HS-5 (cell line): ENCODE measurements around the gene MEF2A.
"Not testable (repeated sequence)": the region's sequence is repeated elsewhere in the genome, so short reads cannot be mapped to it uniquely, and the experiment has no call there.

Source experiments
- DNase-seq: peaks from one replicate; pipeline ENCODE4 v3.0.0-alpha.2; 2012; ENCODE audit warnings: low read depth

Gene MEF2A

DNA sequence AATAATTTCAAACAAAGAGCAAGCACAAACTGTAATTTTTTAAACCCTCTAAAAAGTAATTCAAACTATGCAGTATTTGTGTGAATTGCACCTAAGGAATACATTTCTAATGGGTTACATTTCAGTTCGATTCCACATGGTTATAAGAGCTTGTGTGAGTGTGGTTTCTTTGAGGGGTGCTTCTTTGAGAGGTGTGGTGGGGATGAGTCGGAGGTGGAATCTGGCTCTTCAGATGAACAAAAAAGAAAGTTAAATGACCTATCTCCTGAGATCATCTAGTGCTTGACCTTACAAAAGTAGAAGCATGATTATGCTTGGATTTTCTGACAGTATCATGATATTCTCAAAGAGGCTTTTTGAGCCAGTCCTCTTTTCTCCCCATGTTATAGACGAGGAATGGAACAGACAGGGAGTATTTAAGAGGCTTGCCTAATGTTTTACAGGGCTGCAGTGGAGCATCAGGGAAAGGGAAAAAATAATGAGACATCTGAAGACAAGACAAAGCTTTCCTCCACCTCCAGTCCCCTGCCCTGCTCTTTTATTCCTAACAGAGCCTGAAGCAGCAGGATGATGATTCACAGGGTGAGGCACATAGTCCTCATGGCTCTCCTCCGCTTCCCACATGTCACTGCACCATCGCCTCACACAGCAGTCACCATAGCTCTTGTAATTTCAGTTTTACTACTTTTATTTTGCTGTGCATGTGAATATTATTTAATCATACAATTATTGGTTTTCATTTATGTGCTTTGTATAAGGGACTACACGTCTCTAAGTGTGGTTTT is 85.4 kb downstream of the MEF2A start:
- peak; percentile 19 for DNase-seq

DNA sequence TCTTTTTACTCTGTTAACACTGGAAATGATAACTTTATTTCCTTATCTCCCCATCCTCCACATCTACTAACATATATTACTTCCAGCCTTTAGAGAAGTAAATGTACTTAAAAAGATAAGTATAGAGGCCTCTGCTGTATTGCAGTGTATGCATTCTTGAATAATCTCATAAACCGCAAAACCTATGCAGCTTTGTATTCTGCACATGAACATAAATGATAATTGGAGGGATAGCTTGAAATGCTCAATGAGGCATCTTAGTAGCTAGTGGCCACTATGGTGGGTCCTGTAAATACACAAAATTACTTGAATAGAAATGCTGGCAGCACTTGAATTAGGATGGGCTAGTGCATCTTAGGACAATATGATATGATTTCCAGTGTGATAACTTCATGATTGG is 90.4 kb downstream of the MEF2A start:
- DNase-seq = no peak

DNA sequence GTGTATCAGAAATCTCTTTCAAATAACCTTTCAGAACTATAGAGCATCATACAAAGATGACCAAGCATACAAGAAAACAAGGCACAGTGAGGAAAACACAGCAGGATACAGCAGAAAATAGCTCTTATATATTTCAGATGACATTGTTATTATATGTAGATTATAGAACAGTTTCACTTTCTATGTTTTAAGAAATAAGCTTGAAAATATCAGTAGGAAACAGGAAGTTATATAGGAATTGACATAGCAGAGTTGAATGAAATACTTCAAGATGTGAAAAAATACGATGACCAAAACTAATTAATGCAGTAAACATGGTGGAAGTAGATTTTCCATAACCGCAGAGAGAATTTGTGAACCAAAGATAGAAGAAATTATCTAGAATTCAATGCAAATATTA is 92.2 kb downstream of the MEF2A start:
- DNase-seq = no peak

DNA sequence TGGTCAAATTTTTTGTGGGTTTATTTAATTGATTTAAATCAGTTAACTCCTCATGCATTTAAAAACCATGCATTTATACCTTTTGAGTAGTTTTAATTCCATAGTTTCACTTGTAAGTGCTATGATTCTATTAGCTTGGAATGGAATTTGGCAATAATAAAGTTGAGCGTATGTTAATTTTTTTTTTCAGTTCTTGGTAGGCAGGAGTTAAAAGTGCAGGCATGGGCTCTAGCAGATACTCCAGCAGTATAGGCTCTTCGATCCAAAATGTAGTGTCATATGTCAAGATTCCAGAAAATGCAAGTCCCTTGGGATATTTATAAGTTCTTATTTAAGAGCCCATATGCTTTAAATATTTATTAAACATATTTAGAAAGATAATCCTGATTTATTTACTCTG is 97.1 kb downstream of the MEF2A start:
- no peak for DNase-seq

DNA sequence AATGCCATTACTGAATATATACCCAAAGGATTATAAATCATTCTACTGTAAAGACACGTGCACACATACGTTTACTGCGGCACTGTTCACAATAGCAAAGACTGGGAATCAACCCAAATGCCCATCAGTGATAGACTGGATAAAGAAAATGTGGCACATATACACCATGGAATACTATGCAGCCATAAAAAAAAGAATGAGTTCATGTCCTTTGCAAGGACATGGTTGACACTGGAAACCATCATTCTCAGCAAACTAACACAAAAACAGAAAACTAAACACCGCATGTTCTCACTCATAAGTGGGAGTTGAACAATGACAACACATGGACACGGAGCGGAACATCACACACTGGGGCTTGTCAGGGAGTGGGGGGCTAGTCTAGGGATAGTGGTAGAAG is 100.3 kb downstream of the MEF2A start:
- DNase-seq = not testable (repeated sequence)

DNA sequence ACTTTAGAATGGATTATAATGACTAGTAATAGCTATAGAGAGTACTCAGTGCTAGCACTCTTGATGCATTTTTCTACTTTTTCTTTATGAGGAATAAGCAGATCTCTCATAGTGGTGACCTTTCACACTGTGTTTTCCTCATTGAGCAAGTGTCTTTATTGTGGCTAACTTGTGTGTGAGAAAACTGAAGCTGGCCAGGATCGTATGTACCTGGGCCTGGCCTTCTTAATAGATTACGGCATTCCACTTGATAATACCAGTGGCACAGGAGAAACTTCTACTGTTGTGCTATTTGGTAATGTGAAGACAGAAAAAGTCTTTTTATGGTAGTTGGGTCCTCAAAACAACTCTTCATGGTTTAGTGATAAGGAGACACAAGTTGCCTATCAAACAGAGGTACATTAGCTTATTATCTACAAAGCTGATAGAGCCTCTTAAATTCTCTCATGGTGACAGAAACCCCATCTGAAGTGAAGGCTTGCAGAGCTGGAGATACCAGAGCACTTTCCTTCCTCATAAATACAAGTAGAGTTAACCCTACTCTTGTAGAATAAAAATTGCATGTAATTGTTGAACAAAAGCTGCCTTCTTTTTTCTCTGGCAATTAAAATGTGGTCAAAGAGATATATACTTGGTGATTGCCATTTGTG is 102.9 kb downstream of the MEF2A start:
- no peak for DNase-seq

DNA sequence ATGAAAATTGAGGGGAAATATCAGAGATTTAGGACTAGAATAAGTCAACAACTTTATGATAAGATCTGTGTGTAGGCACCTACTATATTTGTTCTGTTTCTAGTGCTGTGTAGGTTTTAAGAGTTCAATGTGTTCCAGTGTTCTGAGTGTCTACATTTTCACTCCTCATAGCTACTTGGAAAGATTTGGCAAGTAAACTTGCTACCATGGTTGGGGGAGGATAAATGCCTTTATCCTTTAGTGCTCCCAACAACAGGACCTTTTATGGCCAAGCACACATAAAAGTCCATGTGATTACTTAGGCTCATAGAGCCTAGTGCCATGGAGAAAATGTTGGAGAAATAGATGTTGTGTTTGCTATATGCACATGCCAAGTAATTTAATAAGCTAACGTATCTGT is 103.5 kb downstream of the MEF2A start:
- no peak for DNase-seq

DNA sequence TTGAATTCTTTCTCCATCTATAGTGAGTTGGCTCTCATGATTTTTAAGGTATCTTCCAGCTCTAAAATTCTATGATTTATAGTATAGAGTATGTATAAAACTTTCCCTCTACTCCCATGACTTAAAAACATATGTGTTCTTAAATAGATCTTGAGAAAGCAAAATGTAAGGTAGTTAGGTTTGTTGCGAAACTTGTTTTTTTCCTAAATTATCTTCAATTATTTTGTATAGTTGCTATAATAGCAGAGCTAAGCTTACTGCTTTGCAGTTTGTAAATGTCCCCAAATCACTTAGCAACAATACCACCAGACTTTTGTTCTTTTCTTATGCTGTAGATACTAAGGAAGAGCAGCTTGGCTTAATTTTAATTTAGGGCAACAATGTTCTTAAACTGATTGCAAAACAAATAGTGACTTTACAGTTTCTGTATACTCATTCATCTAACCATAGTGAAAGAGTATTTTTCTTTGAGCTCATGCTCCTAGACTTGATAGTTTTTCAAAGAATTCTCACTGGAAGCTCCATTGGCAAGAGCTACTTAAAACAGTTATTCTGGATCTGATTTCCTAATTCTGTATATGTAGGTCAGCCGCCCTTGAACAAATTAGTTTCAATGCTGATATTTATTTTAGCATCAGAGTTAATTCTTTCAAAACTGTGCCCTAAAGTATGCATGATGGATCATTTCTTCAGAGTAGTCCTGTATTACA is 106.3 kb downstream of the MEF2A start:
- DNase-seq = no peak

DNA sequence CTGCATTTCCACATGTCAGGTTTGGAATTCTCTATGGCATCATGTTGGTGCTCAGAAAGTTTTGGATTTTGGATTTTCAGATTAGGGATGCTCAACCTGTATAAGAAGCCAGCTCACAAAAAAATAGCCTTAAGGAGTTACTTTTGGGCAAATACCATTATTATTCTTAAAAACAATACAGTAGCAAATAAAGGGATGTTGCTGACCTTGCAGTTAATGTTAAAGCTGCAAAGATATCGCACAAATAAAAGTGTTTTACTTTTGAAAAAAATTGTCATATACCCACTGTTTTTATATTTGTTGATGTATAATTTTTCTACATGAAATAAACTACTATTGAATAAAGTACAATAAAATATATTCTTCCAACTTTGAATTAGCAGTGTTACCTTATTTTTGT is 107.3 kb downstream of the MEF2A start:
- DNase-seq = no peak

DNA sequence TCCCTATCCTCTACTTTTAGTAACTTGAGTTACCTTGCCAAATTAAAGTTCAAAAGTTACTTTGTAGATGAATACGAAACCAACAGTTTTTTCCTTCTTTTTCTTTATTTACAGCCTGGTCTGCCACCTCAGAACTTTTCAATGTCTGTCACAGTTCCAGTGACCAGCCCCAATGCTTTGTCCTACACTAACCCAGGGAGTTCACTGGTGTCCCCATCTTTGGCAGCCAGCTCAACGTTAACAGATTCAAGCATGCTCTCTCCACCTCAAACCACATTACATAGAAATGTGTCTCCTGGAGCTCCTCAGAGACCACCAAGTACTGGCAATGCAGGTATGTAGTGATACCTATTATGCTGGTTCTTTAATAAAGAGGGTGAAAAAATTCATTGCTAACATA is 108.5 kb downstream of the MEF2A start:
- no peak for DNase-seq

DNA sequence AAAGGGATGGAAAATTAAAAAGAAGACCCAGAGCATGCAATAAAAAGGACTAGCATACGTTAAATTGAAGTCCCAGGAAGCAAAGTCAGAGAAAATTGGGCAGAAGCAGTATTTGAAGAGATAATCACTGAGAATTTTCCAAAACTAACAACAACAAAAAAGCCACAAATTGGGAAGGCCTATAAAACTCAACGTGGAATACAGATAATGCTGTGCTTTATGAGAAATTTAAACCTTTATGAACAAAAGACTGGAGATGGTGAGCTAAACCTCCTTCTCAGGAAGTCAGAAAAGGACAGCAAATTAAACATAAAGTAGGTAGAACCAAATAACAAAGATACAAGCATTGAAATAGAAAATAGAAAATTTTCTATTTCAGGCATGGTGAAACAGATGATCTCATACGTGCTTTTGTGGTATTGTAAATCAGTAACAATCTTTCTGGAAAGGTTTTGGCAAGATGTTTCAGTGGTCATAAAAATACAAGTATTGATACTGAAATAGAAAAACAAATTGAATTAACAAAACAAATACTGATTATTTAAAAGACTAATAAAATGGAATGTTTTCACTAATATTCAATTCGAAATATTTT is 111.9 kb downstream of the MEF2A start:
- no peak for DNase-seq

DNA sequence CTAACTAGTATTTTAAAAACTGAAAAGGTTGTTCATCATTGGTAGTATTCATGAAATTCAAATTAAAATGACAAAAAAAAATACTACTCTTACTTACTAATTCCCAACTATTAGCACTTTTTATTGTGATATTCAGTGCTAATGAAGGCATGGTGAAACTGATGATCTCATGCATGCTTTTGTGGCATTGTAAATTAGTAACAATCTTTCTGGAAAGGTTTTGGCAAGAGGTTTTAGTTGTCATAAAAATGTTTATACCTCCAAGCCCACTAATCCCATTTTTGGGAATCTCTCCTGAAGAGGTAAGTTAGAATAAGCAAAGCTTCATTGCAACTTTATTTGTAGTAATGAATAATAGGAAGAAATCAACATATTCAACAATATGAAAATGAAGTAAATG is 114.5 kb downstream of the MEF2A start:
- DNase-seq = no peak

DNA sequence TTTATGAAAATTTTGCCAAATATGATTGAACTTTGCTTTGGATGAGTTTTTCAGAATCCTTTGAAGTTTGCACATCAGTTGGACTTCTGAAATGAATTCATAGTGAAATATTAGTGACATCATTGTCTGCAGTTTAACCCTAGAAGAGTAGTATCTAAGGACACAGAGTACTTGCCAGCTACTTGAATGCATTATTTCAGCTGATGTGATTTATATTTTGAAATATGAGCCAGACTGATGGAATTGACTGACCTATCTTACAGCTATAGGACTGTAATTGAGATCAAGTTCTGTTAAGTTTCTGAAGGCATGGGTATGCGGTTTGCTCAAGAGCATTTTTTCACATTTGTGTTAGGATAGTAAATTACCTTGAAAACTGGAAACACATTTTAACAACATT is 116.2 kb downstream of the MEF2A start:
- no peak for DNase-seq

DNA sequence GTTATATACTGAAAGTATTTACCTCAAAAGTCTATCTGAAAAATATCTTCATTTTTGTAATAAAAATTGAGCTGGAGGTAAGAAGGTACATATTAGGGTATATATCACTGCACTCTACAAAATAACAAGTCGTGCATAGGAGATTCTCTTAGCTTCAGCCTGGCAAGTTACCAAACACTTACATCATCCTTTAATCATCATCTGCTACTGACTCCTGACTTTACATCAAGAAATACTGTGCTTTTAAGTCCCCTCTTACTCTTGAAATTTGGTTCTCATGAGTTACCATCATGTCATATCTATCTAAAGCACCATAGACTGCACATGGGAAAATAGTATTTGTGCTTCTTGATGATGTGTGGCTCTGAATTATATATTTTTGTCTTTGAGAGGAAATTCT is 116.7 kb downstream of the MEF2A start:
- DNase-seq = peak; percentile 67

DNA sequence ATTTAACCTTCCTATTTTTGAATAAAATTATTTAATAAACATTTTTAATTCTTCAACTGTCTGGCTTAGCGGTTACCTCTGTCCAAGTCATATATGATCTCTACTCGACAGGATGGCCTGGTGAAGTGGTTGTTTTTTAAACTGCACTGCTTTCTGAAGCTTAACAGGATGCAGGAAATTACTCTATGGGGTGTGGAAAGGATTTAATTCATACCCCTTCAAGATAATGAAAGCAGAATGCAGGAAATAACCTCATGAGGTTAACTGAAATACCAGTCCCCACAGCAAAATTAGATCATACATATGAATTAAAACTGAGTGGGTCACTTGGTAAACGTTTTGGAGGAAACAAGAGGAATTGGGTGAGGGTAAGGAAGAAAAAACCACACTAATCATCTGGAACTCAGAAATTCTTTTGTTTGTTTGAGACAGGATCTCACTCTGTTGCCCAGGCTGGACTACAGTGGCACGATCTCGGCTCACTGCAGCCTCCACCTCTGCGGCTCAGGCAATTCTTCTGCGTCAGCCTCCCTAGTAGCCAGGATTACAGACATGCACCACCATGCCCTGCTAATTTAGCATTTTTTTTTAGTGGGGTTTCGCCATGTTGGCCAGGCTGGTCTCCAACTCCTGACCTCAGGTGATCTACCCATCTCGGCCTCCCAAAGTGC is 117.4 kb downstream of the MEF2A start:
- DNase-seq = no peak

DNA sequence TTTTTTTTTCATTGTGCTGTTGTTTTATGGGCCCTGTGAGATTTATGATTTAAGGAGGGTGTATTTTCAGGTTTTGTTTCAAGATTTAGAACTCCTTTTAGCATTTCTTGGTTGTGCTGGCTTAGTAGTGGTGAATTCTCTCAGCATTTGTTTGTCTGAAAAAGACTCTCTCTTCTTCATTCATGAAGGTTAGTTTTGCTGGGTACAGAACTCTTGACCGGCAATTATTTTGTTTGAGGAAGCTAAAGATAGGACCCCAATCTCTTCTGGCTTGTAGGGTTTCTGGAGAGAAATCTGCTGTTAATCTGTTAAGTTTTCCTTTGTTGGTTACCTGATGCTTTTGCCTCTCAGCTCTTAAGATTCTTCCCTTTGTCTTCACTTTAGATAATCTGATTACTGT is 120.5 kb downstream of the MEF2A start:
- DNase-seq = no peak

DNA sequence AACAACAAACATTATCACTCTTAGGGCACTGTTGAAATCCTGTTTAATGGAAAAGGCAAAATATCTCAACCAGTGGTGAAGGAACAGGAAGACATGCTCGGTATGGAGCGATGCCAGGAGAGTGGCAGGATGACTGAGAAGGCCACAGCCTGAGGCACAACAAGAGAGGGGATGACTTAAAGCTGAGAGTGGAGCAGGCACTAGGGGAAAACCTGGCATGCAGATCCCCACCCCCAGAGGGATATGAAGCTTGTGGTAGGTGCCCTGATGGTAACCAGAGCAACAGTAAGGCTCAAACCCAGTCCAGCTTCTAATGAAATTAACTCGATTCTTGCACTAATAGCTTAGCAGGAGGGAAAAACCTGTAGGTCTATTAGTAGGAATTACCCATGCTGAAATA is 127.0 kb downstream of the MEF2A start:
- no peak for DNase-seq

DNA sequence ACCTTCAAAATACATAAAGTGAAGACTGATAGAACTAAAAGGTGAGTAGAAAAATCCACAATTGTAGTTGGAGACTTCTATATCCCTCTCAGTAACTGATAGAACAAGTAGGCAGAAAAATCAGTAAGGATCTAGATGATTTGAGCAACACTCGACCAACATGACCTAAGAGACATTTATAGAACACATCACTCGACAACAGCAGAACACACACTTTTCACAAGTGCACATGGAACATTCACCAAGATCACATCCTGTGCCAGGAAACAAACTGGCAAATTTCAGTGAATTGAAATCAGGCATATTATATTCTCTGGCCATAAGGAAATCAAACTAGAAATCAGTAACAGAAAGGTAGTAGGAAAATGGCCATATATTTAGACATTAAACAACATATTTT is 130.3 kb downstream of the MEF2A start:
- no peak for DNase-seq

DNA sequence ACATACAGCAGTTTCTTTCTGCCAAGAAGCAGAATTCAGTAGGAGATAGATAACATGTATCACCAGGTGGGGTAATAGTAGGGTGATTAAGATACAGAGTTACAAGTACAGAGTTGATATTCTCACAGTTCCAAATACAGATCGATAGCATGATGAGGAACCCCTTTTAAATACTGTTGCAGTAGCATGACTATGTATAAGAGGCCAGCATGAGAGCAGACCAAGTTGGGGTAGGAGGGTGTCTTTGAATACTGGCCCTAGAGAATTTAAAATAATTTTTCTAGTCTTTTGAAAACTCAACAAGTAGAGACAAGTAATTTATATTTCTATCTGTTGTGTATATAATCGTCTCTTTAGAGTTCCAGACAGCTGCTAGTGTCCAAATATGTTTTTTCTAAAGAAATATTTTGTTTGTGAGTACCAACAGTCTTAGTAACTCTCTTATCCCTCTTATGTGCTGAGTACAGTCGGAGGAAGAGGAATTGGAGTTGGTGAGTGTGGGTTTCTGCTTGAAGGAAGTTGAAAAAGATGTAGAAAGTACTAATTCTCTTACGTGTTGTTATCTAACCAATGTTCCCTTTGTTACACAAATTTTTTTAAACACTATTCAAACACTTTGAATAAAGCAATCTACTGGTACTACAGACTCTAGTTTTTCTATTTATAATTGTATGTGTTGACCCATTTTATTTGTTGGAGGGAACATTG is 137.3 kb downstream of the MEF2A start:
- DNase-seq = no peak

DNA sequence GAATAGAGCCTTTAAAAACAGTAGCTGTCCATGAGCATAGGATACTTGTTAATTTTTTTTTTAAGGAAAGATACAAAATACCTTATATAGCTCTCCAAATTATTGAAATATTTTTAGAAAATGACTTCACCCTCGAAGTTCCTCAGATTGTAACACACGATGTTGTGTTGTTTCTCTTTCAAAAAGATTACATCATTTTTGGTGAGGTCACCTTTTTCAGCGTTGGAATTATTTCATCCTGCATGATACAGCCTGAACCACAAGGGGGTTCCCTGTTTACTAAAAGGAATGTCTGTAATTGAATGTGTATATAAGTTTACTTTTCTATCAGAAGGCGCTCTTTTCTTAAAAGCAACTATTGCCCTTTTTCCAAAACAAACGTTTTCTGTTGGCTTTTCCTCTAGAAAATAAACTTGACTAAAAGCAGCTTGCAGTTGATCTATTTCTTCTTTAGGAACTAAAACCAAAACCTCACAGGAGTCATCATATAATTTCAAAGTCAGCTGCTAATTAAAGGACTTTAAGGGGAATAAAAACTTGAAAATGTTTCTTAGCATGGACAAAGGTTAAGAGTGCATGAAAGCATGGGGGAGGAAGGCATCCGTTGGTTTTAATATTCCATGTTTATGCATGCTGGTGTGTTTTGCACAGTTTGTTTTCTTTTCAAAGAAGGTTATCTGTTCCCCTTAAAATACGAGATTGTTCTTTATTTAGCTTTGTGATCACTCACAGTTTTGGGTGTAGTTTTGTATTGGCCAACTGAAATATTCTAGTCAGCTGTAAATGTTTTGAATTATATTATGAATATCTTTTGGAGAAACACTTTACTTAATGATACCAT is 138.0 kb downstream of the MEF2A start:
- DNase-seq = peak; percentile 75

DNA sequence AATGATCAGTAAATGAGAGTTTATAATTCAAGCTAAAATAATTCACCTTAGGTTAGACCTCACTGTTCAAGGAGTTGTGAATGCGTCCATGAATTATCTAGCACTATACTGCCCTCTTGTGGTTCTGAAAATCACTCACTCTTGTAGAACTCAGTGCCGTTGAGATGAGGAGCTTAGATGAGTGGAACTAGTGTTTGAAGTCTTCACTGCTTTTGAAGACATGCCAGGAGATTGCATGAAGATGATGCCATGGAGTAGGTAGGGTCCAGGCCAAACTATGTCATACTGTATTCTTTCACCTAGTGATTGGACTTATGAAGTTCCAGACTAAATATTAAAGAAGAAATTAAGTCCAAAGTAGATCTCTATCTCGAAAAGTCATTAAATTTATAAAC is 138.7 kb downstream of the MEF2A start:
- DNase-seq = peak; percentile 81
